Sigmoid colon (tissue), 4 donors: ENCODE measurements around the gene PLEKHN1.

Experiments
- CTCF ChIP-seq, 4 experiments: fragments of 450-650 bp in 3 of 4; fragments of 200-600 bp in 1 of 4; IDR thresholded peaks; one replicate each; pipeline ENCODE4 v1.5.1; 2016 to 2019; ENCODE audit warnings: antibody characterized with exemption in 4 of 4, mild to moderate bottlenecking in 3 of 4, moderate library complexity in 2 of 4
- EP300 ChIP-seq, 4 donors: sonication (generic); formaldehyde crosslinking; IDR thresholded peaks; one replicate each; pipeline ENCODE4 v1.6.1; 2017; ENCODE audit warnings: antibody characterized with exemption in 4 of 4

- TF ChIP-seq EP300 (IDR thresholded peaks at IDR 0.05) (no peak), CTCF (IDR thresholded peaks at IDR 0.05) (no peak)
Observed at GRCh38 chr1:981955-982558, 15.8 kb downstream of the PLEKHN1 start, which contains the start of gene PERM1.
